Right lobe of liver (tissue), 6 donors: ENCODE results near the gene TSFM. TPM values are rescaled to one million over a fixed set of nuclear protein-coding genes. Genes with fewer than 3 reads are reported as not detected.
A peak's percentile ranks its signal among the peaks of the same experiment; 100 is the strongest.

Experiments used
- ATAC-seq, 4 donors: fragments of 200-7000 bp; cut with Tn5 transposase; one replicate each; pipeline ENCODE4 v1.9.1; 2020; ENCODE audit warnings: mild to moderate bottlenecking in 4 of 4, moderate library complexity in 4 of 4
- DNase-seq, 3 donors: peaks; one replicate each; pipeline ENCODE4 v3.0.0-alpha.2; 2020
- H3K27ac ChIP-seq, 3 donors: fragments of 200-600 bp; one replicate each; pipeline ENCODE4 v1.8.0; 2022
- H3K27me3 ChIP-seq, 2 donors: fragments of 200-600 bp; one replicate each; pipeline ENCODE4 v1.8.0; 2022
- H3K36me3 ChIP-seq, 4 donors: fragments of 200-600 bp; sonication (generic) in 1 of 4; one replicate each; pipeline versions ENCODE4 v1.5.1 to v1.8.0; 2017 to 2022; ENCODE audit warnings: control low read depth in 1 of 4
- H3K4me1 ChIP-seq, 4 donors: fragments of 200-600 bp; sonication (generic) in 1 of 4; one replicate each; pipeline versions ENCODE4 v1.5.1 to v1.8.0; 2017 to 2022; ENCODE audit warnings: control low read depth in 1 of 4
- H3K4me3 ChIP-seq, 3 donors: fragments of 200-600 bp; one replicate each; pipeline ENCODE4 v1.8.0; 2022
- H3K9me3 ChIP-seq, 4 donors: fragments of 200-600 bp; sonication (generic) in 1 of 4; one replicate each; pipeline versions ENCODE4 v1.5.1 to v1.8.0; 2017 to 2022; ENCODE audit warnings: control low read depth in 1 of 4
- CTCF ChIP-seq, 4 donors: fragments of 200-600 bp in 3 of 4; fragments of 450-650 bp in 1 of 4; IDR thresholded peaks; one replicate each; pipeline versions ENCODE4 v1.5.1 to v1.8.0; 2016 to 2022; ENCODE audit warnings: antibody characterized with exemption in 4 of 4, mild to moderate bottlenecking in 2 of 4
- POLR2A ChIP-seq: fragments of 450-650 bp; IDR thresholded peaks from one replicate; pipeline ENCODE4 v1.6.1; 2017; ENCODE audit warnings: antibody characterized with exemption, mild to moderate bottlenecking
- WGBS: methylation state at CpG from one replicate; pipeline ENCODE4 v1.1.6; 2018; ENCODE audit warnings: low coverage, low lambda C conversion rate; ENCODE audit not compliant: insufficient coverage; ENCODE audit errors: missing lambda C conversion rate; 5-methylcytosine and 5-hydroxymethylcytosine counted together
- intact Hi-C, 2 donors: fragments of 100-400 bp; cut with DNase I; formaldehyde crosslinking; loops; one replicate each; pipeline versions ENCODE4 v1.11.2 to v1.14.1; 2022
- total RNA-seq, 6 experiments: library from RNA; depleted of rRNA in 2 of 6; stranded (reverse); fragments of >200 nt in 2 of 6; fragmentation: NEBNext Ultra II Directional in 3 of 6; extraction: Animal tissue kit (Norgen Biotek cat#: 25700) in 3 of 6; gene quantifications; one replicate each; pipeline versions ENCODE4 v1.1.0 to v1.2.4, GENCODE V29; 2016 to 2023
- donor health status: DM: no; HTN: yes; CAD: no.
- donor health status: DM: no; HTN: no; CAD: no.
- donor health status: DM: no; HTN: no; CAD: no.
- donor health status: DM: no; HTN: yes; CAD: no.
- donor health status: DM: no; HTN: yes; CAD: no.

The TSFM gene
- total RNA-seq, 6 experiments from 2014 or later = 25.6 to 40.2 (median 30.9) TPM

DNA sequence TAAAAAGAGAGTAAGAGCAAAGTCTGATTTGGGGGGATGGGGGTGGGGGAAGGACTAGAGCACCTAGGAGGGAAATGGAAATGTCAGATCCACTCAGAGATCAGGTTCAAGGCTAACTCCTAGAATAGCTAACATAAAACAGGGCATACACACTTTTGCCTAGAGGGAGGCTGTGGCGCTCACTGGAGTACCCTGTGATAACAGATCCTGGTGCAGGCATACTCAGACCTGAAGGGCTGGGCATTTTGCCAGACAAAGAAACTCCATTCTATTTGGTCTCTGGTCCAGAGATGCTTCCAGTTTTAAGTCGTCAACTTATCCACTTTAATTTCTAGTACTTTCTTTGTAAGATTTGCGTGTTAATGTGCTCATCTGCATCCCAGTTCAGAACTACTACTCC is 58.1 kb downstream of the TSFM start:
- no peak overlapping the region for H3K27ac ChIP-seq
- H3K4me1 ChIP-seq = peaks cover 2 to 87% (median 55%) of the 10 kb centered on the region in 4 donors
- TF ChIP-seq CTCF (IDR thresholded peaks at IDR 0.05) (no peak), POLR2A (no peak)
- H3K4me3 ChIP-seq = no peak overlapping the region
- ATAC-seq (no peak), DNase-seq (no peak)
- no peaks in the 10 kb centered on the region for H3K36me3 ChIP-seq
- no peaks in the 10 kb centered on the region for H3K9me3 ChIP-seq
- intact Hi-C loops = no loop called here
- H3K27me3 ChIP-seq = no peaks in the 10 kb centered on the region
- 28% methylated on average over 3 of the region's 3 CpGs for WGBS

DNA sequence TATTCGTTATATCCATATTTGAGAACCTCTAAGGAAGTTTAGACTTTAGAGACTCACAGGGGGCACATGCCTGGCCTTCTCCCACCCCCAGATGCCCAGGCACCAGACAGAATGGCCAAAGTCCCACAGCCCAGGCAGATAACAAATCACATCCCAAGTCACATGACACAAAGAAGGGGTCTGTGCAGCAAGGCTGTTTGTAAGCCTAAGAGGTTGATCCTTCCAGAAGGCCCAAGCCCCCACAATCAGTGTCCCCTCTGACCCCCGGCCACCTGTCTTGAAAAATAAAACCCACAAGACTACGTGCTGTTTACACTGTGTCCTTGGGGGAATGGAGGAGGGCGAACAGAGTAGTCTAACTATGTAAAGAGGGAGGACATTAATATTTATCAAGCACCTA is 58.9 kb downstream of the TSFM start:
- intact Hi-C loops = no loop called here
- ATAC-seq = no peak
- H3K36me3 ChIP-seq = no peaks in the 10 kb centered on the region
- H3K4me3 ChIP-seq = no peak overlapping the region
- 43% methylated on average over 4 of the region's 4 CpGs for WGBS
- no peaks in the 10 kb centered on the region for H3K27me3 ChIP-seq
- H3K9me3 ChIP-seq = no peaks in the 10 kb centered on the region
- peaks cover 2 to 80% (median 52%) of the 10 kb centered on the region in 4 donors for H3K4me1 ChIP-seq
- no peak for DNase-seq
- no peak overlapping the region for H3K27ac ChIP-seq
- TF ChIP-seq CTCF (IDR thresholded peaks at IDR 0.05) = no peak
- TF ChIP-seq POLR2A = no peak

GRCh38 chr12:57842342-57843294 is 60.0 kb downstream of the TSFM start:
- ATAC-seq = no peak
- WGBS = 45% methylated on average over 10 of the region's 14 CpGs
- TF ChIP-seq CTCF (IDR thresholded peaks at IDR 0.05) = no peak

DNA sequence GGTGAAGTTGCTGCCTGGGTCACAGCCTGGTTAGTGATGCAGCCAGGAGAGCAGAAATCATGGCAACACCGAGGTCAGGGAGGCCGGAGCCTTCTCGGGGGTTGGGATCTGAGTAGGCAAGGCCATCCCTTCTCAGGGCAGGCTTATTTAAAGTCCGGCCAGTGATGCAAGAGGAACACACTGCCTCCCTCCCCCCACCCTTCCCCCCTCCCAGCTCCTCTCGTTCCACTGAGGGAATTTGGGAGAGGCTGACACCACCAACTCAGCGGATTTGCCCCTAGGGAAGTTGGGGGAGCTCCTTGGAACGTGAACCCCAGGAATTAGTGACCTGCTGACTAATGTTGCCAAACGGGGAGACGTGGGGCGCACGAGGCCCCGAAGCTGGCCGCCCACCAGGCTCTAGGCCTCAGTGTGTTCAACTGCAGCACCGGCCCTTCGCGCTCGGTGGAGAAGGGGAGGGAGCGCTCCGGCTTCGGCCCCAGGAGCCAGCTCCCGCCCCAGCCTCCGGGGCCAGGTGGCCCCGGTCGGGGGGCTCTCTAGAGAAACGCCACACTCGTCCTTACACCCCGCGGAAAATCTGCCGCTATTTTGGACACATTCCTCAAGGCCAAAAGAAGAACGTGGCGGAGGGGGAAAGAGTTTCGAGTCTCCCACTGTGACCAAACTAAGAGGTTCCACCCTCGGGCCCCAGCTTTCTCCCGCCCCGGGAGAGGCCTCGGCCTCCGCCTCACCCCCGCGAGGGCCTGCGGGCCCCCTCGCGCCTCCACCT is 62.3 kb downstream of the TSFM start:
- peaks cover 0 to 48% (median 33%) of the 10 kb centered on the region in 4 donors for H3K4me1 ChIP-seq

More at GRCh38 chr12:57842342-57843294, 60.0 kb downstream of the TSFM start:
- peak overlapping the region in 1 of 3 donors; percentile 24 for H3K27ac ChIP-seq
- no peak for DNase-seq
- no peaks in the 10 kb centered on the region for H3K36me3 ChIP-seq
- no peak overlapping the region for H3K4me3 ChIP-seq
- H3K4me1 ChIP-seq = peaks cover 2 to 71% (median 45%) of the 10 kb centered on the region in 4 donors
- intact Hi-C loops = no loop called here
- H3K27me3 ChIP-seq = no peaks in the 10 kb centered on the region
- H3K9me3 ChIP-seq = no peaks in the 10 kb centered on the region

More for the DNA sequence above, 62.3 kb downstream of the TSFM start:
- TF ChIP-seq CTCF (IDR thresholded peaks at IDR 0.05) (no peak), POLR2A (no peak)
- peak overlapping the region; percentile 99 for H3K4me3 ChIP-seq
- ATAC-seq (peak; percentile 40 to 61 (median 52)), DNase-seq (peak; percentile 73 to 91 (median 90))
- H3K9me3 ChIP-seq = no peaks in the 10 kb centered on the region
- H3K27ac ChIP-seq = peak overlapping the region; percentile 98 to 99 (median 99)
- H3K36me3 ChIP-seq = no peaks in the 10 kb centered on the region
- intact Hi-C loops = no loop called here
- WGBS = 0% methylated on average over 6 of the region's 42 CpGs
- H3K27me3 ChIP-seq = no peaks in the 10 kb centered on the region
